Measurements from ENCODE around the gene PCDH18. TPM values are rescaled to one million over a fixed set of nuclear protein-coding genes. Genes with fewer than 3 reads are reported as not detected.

PCDH18 gene
- total RNA-seq, 1 donor from 2014 or later = 6.9 TPM

- Histone ChIP-seq H3K36me3 (no peaks in the 10 kb centered on the region), H3K9me3 (no peaks in the 10 kb centered on the region), H3K4me3 (peak overlapping the region; percentile 56), H3K27ac (no peak overlapping the region), H3K4me1 (no peaks in the 10 kb centered on the region), H3K27me3 (no peaks in the 10 kb centered on the region)
- intact Hi-C loops (cut with DNase I) = no loop called here
- no peak for DNase-seq
- ATAC-seq = no peak
- TF ChIP-seq CTCF (IDR thresholded peaks at IDR 0.05) = no peak
These were observed 2.9 kb downstream of the PCDH18 start for GRCh38 chr4:137529432-137529831.

GRCh38 chr4:137528673-137529072 is 3.6 kb downstream of the PCDH18 start:
- Histone ChIP-seq H3K4me3 (peak overlapping the region; percentile 56), H3K27me3 (no peaks in the 10 kb centered on the region), H3K27ac (peak overlapping the region; percentile 21), H3K36me3 (no peaks in the 10 kb centered on the region), H3K9me3 (no peaks in the 10 kb centered on the region), H3K4me1 (no peaks in the 10 kb centered on the region)
- no peak for TF ChIP-seq CTCF (IDR thresholded peaks at IDR 0.05)
- ATAC-seq (no peak), DNase-seq (no peak)
- intact Hi-C loops (cut with DNase I) = no loop called here

DNA sequence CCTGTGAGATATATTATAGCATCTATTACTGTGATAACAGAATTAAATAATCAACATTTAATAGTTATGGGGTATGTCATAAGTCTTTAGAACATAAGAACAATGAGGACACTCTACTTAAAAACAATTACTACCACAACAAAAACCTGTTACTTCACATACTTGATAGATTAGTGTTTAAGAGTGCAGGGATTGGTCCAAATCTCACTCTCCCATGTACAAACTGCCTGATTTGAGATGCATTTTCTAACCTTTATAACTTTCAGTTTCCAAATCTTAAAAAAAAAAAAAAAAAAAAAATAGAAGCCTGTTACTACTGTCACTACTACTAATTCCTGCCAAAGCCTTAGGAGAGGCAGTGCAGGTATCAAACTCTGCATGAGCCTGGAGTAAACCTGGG is 5.6 kb downstream of the PCDH18 start:
- DNase-seq (no peak), ATAC-seq (no peak)
- no peaks in the 10 kb centered on the region for H3K27me3 ChIP-seq
- no peaks in the 10 kb centered on the region for H3K36me3 ChIP-seq
- no peaks in the 10 kb centered on the region for H3K4me1 ChIP-seq
- no peaks in the 10 kb centered on the region for H3K9me3 ChIP-seq
- TF ChIP-seq CTCF (IDR thresholded peaks at IDR 0.05) = no peak
- no peak overlapping the region for H3K27ac ChIP-seq
- peak overlapping the region; percentile 11 for H3K4me3 ChIP-seq
- intact Hi-C loops (cut with DNase I) = no loop called here

DNA sequence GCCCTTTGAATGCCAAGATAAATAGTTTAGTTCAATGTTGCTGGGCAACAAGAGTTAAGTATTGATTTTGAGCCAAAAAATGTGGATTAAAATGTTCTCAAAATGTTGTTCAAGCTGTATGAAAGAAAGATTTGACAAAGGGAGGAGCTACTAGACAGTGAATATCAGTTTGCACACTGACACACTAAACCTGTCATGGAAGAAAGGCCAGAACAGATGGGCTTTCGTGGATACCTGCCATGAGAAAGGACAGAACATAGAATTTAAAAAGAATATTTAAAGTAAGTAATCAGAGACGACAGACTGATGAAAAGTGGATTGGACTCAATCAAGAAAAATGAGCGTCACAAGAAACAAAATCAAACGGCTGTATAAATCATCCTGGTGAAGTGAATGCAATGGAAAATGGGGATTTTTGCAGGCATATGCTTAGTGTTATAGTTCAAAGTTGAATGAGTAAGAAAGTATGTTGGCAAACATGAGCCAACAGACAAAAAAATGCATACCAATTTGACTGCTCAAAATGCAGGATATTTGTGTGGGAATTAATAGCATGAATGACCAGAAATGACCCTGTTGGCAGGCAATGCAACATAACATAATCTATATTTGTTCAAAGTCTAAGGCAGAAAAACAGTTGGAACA is 7.4 kb downstream of the PCDH18 start:
- intact Hi-C loops (cut with DNase I) = no loop called here
- Histone ChIP-seq H3K27ac (no peak overlapping the region), H3K27me3 (no peaks in the 10 kb centered on the region), H3K9me3 (no peaks in the 10 kb centered on the region), H3K4me3 (no peak overlapping the region), H3K4me1 (no peaks in the 10 kb centered on the region), H3K36me3 (peaks cover 3% of the 10 kb centered on the region)
- DNase-seq = no peak
- no peak for ATAC-seq
- no peak for TF ChIP-seq CTCF (IDR thresholded peaks at IDR 0.05)

GRCh38 chr4:137523329-137523728 is 9.0 kb downstream of the PCDH18 start:
- no peak for DNase-seq
- Histone ChIP-seq H3K4me1 (no peaks in the 10 kb centered on the region), H3K27me3 (no peaks in the 10 kb centered on the region), H3K27ac (no peak overlapping the region), H3K4me3 (no peak overlapping the region), H3K9me3 (no peaks in the 10 kb centered on the region), H3K36me3 (peaks cover 3% of the 10 kb centered on the region)
- no peak for ATAC-seq
- no peak for TF ChIP-seq CTCF (IDR thresholded peaks at IDR 0.05)
- intact Hi-C loops (cut with DNase I) = no loop called here

DNA sequence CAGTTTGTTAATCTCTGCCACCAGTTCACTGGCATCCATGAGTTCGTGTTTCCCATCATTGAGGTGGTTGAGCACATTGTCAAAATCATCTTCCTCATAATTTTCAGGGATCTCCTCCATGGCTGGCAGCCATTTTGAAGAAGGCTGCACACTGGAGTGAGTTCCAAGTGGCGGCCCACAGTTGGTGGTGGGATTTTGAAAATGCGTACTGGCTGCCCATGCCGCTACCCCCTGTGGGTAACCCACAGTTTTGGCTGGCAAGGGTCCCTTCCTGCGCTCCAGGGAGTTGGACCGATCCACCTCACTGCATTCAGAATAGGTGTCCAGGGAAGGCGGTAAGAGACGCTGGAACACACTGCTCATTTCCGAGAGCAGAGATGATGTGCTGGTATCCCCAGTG is 11.2 kb downstream of the PCDH18 start:
- peaks cover 3% of the 10 kb centered on the region for H3K36me3 ChIP-seq
- ATAC-seq (no peak), DNase-seq (no peak)
- intact Hi-C loops (cut with DNase I) = no loop called here
- no peaks in the 10 kb centered on the region for H3K9me3 ChIP-seq
- H3K4me1 ChIP-seq = no peaks in the 10 kb centered on the region
- no peaks in the 10 kb centered on the region for H3K27me3 ChIP-seq
- TF ChIP-seq CTCF (IDR thresholded peaks at IDR 0.05) = no peak
- H3K27ac ChIP-seq = no peak overlapping the region
- H3K4me3 ChIP-seq = no peak overlapping the region
